SK-N-SH (cell line): ENCODE results near the gene OTOP1. TPM values are rescaled to one million over a fixed set of nuclear protein-coding genes. Genes with fewer than 3 reads are reported as not detected.
"Not testable (repeated sequence)": the region's sequence is repeated elsewhere in the genome, so short reads cannot be mapped to it uniquely, and the experiment has no call there.

Source experiments
- CTCF ChIA-PET: fragments of 300-600, 350-600 bp; formaldehyde crosslinking; extraction: SDS; loops from one replicate; lab custom pipeline; 2021; lab: Yijun Ruan, JAX
- POLR2A ChIA-PET: fragments of 350-600 bp; sonication (Branson Sonifier 250); formaldehyde crosslinking; extraction: SDS; loops from one replicate; lab custom pipeline; 2020; ENCODE audit warnings: antibody characterized with exemption, inconsistent platforms; lab: Yijun Ruan, JAX
- DNase-seq: peaks from one replicate; pipeline ENCODE4 v3.0.0; 2012
- H2AFZ ChIP-seq: fragments of 200-600 bp; sonication (generic); 2 replicates; pipeline ENCODE4 v1.8.1; 2016; ENCODE audit warnings: antibody characterized with exemption, mild to moderate bottlenecking, low read depth
- H3F3A ChIP-seq: fragments of 200-600 bp; sonication (generic); replicated peaks from 2 replicates; pipeline ENCODE3; 2016; ENCODE audit warnings: antibody characterized with exemption, mild to moderate bottlenecking; ENCODE audit not compliant: insufficient read depth
- H3K27ac ChIP-seq, 2 experiments: fragments of 200-500 bp in 1 of 2; fragments of 200-600 bp in 1 of 2; sonication (Bioruptor generic) in 1 of 2; sonication (generic), shearing (Covaris generic) in 1 of 2; 2 replicates each; pipeline versions ENCODE4 v1.5.1 to v1.6.1; 2014 to 2016; ENCODE audit warnings: low read depth in 2 of 2, inconsistent platforms in 1 of 2, low read length in 1 of 2, mild to moderate bottlenecking in 1 of 2, mixed read lengths in 1 of 2
- H3K27me3 ChIP-seq: fragments of 200-600 bp; sonication (generic), shearing (Covaris generic); 2 replicates; pipeline ENCODE4 v1.6.1; 2016; ENCODE audit warnings: mixed run types; ENCODE audit not compliant: insufficient read depth
- H3K36me3 ChIP-seq, 2 experiments: fragments of 200-500 bp in 1 of 2; fragments of 200-600 bp in 1 of 2; sonication (Bioruptor generic) in 1 of 2; sonication (generic) in 1 of 2; replicated peaks in 1 of 2; 2 replicates each; pipeline versions ENCODE3 to v1.5.1; 2014 to 2016; ENCODE audit warnings: low read length in 1 of 2, mild to moderate bottlenecking in 1 of 2; ENCODE audit not compliant: insufficient read depth in 2 of 2, control insufficient read depth in 1 of 2
- H3K4me1 ChIP-seq, 2 experiments: fragments of 200-500 bp in 1 of 2; fragments of 200-600 bp in 1 of 2; sonication (Bioruptor generic) in 1 of 2; sonication (generic), shearing (Covaris generic) in 1 of 2; 2 replicates each; pipeline versions ENCODE4 v1.5.1 to v1.6.1; 2014 to 2016; ENCODE audit warnings: low read depth in 1 of 2, low read length in 1 of 2, mixed run types in 1 of 2; ENCODE audit not compliant: insufficient read depth in 2 of 2, control insufficient read depth in 1 of 2
- H3K4me2 ChIP-seq: fragments of 200-600 bp; sonication (generic), shearing (Covaris generic); 2 replicates; pipeline ENCODE4 v1.6.1; 2017; ENCODE audit warnings: mixed run types
- H3K4me3 ChIP-seq, 2 experiments: fragments of 200-500 bp in 1 of 2; fragments of 200-600 bp in 1 of 2; sonication (Bioruptor generic) in 1 of 2; sonication (generic), shearing (Covaris generic) in 1 of 2; 2 replicates each; pipeline versions ENCODE4 v1.5.1 to v1.8.1; 2014 to 2016; ENCODE audit warnings: low read depth in 2 of 2, inconsistent platforms in 1 of 2, low read length in 1 of 2, mild to moderate bottlenecking in 1 of 2, mixed read lengths in 1 of 2, moderate library complexity in 1 of 2
- H3K79me2 ChIP-seq: fragments of 200-600 bp; sonication (generic); 2 replicates; pipeline ENCODE4 v1.8.1; 2017; ENCODE audit warnings: mild to moderate bottlenecking; ENCODE audit not compliant: insufficient read depth
- H3K9ac ChIP-seq: fragments of 200-600 bp; sonication (generic); 2 replicates; pipeline ENCODE4 v1.6.1; 2017; ENCODE audit warnings: mixed run types
- H3K9me2 ChIP-seq: fragments of 200-600 bp; sonication (generic); 2 replicates; pipeline ENCODE4 v1.6.1; 2017; ENCODE audit warnings: mixed run types
- H3K9me3 ChIP-seq: fragments of 200-600 bp; sonication (generic); 2 replicates; pipeline ENCODE4 v1.6.1; 2017; ENCODE audit warnings: mixed run types, mild to moderate bottlenecking, moderate library complexity
- H4K20me1 ChIP-seq: fragments of 200-600 bp; sonication (generic); 2 replicates; pipeline ENCODE4 v1.6.1; 2017; ENCODE audit warnings: mild to moderate bottlenecking, mixed run types; ENCODE audit not compliant: insufficient read depth
- CHD2 ChIP-seq: fragments of 150-350 bp; IDR thresholded peaks from 2 replicates; pipeline ENCODE4 v1.6.1; 2018; ENCODE audit warnings: low read length; ENCODE audit not compliant: partially characterized antibody
- FOSL2 ChIP-seq: IDR thresholded peaks from 2 replicates; pipeline ENCODE4 v1.4.0; 2012; ENCODE audit warnings: low read depth, mild to moderate bottlenecking, moderate library complexity, borderline replicate concordance
- FOXJ3 ChIP-seq: sonication (generic); formaldehyde crosslinking; IDR thresholded peaks from 2 replicates; pipeline ENCODE4 v1.5.1; 2020; ENCODE audit warnings: mild to moderate bottlenecking, missing genetic modification reagents
- FOXM1 ChIP-seq: IDR thresholded peaks from 2 replicates; pipeline ENCODE4 v1.4.0; 2012; ENCODE audit warnings: low read depth, mild to moderate bottlenecking
- MAX ChIP-seq: IDR thresholded peaks from 2 replicates; pipeline ENCODE4 v1.4.0; 2012; ENCODE audit warnings: low read depth
- MEF2A ChIP-seq: IDR thresholded peaks from 2 replicates; pipeline ENCODE4 v1.4.0; 2012; ENCODE audit warnings: low read depth, borderline replicate concordance
- RFX5 ChIP-seq: IDR thresholded peaks from 2 replicates; pipeline ENCODE4 v1.6.1; 2012; ENCODE audit warnings: mild to moderate bottlenecking, improper control_type of control experiment, low read length
- TCF12 ChIP-seq: IDR thresholded peaks from 2 replicates; pipeline ENCODE4 v1.4.0; 2012
- WGBS: methylation state at CpG from one replicate; pipeline ENCODE4 v1.1.6; 2017; ENCODE audit warnings: low lambda C conversion rate; 5-methylcytosine and 5-hydroxymethylcytosine counted together
- polyA plus RNA-seq, 3 experiments: library from polyadenylated mRNA; depleted of rRNA; stranded (reverse); fragments of >200 nt; gene quantifications; 2 replicates each; pipeline ENCODE4 v1.2.3, GENCODE V29; 2012
- TF ChIP-seq, protein P1 (sequence below): IDR thresholded peaks from 2 replicates; pipeline ENCODE4; 2012
- TF ChIP-seq, protein P2 (sequence below): fragments of 150-350 bp; IDR thresholded peaks from 2 replicates; pipeline ENCODE4 v1.6.1; 2017; ENCODE audit warnings: antibody characterized with exemption, low read length, low read depth, borderline replicate concordance
- TF ChIP-seq, protein P3 (sequence below): IDR thresholded peaks from 2 replicates; pipeline ENCODE4 v1.6.1; 2012; ENCODE audit warnings: mild to moderate bottlenecking, low read depth, low read length, moderate library complexity

The OTOP1 gene
- polyA plus RNA-seq, 1 of the 3 experiments (the other 2 are of a cell fraction) = not detected

GRCh38 chr4:4195354-4195753, 31.4 kb downstream of the OTOP1 start:
- H3K4me2 ChIP-seq = no peak overlapping the region
- H3K9me3 ChIP-seq = no peaks in the 10 kb centered on the region
- H3K9me2 ChIP-seq = no peaks in the 10 kb centered on the region
- no peak overlapping the region for H3K27ac ChIP-seq
- no peaks in the 10 kb centered on the region for H3K79me2 ChIP-seq
- no peaks in the 10 kb centered on the region for H3F3A ChIP-seq
- WGBS = 36% methylated on average over 3 of the region's 3 CpGs
- H3K9ac ChIP-seq = no peak overlapping the region
- no peak for TF ChIP-seq RFX5
- TF ChIP-seq, protein P1, sequence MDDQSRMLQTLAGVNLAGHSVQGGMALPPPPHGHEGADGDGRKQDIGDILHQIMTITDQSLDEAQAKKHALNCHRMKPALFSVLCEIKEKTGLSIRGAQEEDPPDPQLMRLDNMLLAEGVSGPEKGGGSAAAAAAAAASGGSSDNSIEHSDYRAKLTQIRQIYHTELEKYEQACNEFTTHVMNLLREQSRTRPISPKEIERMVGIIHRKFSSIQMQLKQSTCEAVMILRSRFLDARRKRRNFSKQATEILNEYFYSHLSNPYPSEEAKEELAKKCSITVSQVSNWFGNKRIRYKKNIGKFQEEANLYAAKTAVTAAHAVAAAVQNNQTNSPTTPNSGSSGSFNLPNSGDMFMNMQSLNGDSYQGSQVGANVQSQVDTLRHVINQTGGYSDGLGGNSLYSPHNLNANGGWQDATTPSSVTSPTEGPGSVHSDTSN = no peak
- TF ChIP-seq MAX = no peak
- TF ChIP-seq TCF12 = no peak
- no peak for TF ChIP-seq FOXM1
- no peak for TF ChIP-seq CHD2
- TF ChIP-seq, protein P2, sequence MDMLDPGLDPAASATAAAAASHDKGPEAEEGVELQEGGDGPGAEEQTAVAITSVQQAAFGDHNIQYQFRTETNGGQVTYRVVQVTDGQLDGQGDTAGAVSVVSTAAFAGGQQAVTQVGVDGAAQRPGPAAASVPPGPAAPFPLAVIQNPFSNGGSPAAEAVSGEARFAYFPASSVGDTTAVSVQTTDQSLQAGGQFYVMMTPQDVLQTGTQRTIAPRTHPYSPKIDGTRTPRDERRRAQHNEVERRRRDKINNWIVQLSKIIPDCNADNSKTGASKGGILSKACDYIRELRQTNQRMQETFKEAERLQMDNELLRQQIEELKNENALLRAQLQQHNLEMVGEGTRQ = no peak
- no peak for TF ChIP-seq MEF2A
- no peak for TF ChIP-seq FOSL2
- TF ChIP-seq, protein P3, sequence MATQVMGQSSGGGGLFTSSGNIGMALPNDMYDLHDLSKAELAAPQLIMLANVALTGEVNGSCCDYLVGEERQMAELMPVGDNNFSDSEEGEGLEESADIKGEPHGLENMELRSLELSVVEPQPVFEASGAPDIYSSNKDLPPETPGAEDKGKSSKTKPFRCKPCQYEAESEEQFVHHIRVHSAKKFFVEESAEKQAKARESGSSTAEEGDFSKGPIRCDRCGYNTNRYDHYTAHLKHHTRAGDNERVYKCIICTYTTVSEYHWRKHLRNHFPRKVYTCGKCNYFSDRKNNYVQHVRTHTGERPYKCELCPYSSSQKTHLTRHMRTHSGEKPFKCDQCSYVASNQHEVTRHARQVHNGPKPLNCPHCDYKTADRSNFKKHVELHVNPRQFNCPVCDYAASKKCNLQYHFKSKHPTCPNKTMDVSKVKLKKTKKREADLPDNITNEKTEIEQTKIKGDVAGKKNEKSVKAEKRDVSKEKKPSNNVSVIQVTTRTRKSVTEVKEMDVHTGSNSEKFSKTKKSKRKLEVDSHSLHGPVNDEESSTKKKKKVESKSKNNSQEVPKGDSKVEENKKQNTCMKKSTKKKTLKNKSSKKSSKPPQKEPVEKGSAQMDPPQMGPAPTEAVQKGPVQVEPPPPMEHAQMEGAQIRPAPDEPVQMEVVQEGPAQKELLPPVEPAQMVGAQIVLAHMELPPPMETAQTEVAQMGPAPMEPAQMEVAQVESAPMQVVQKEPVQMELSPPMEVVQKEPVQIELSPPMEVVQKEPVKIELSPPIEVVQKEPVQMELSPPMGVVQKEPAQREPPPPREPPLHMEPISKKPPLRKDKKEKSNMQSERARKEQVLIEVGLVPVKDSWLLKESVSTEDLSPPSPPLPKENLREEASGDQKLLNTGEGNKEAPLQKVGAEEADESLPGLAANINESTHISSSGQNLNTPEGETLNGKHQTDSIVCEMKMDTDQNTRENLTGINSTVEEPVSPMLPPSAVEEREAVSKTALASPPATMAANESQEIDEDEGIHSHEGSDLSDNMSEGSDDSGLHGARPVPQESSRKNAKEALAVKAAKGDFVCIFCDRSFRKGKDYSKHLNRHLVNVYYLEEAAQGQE = no peak
- TF ChIP-seq FOXJ3 = no peak
- H3K36me3 ChIP-seq = no peaks in the 10 kb centered on the region
- H2AFZ ChIP-seq = no peak overlapping the region
- H3K27me3 ChIP-seq = peaks cover 45% of the 10 kb centered on the region
- no peaks in the 10 kb centered on the region for H3K4me1 ChIP-seq
- CTCF ChIA-PET = no interaction called here
- POLR2A ChIA-PET = no interaction called here
- no peaks in the 10 kb centered on the region for H4K20me1 ChIP-seq
- no peak overlapping the region for H3K4me3 ChIP-seq
- DNase-seq = no peak

- H3K36me3 ChIP-seq, H3K9me2 ChIP-seq, POLR2A ChIA-PET, H3K4me1 ChIP-seq, DNase-seq, H3K79me2 ChIP-seq, H3F3A ChIP-seq, H3K9ac ChIP-seq, H2AFZ ChIP-seq, H3K27me3 ChIP-seq, CTCF ChIA-PET, H3K27ac ChIP-seq, H3K4me2 ChIP-seq, H4K20me1 ChIP-seq, H3K9me3 ChIP-seq, H3K4me3 ChIP-seq: not testable (repeated sequence)
- WGBS = 0% methylated on average over 3 of the region's 3 CpGs
These were observed 38.2 kb downstream of the OTOP1 start for GRCh38 chr4:4188557-4188956.
